CD14-positive monocyte (primary cell): ENCODE measurements around the gene KIAA0513. TPM values are rescaled to one million over a fixed set of nuclear protein-coding genes. Genes with fewer than 3 reads are reported as not detected.

ENCODE experiments used
- DNase-seq, 3 donors: peaks; one replicate each; pipeline ENCODE4 v3.0.0-alpha.2; 2011 to 2022
- H2AFZ ChIP-seq: 2 replicates; pipeline ENCODE4 v1.6.0; 2012; ENCODE audit warnings: mild to moderate bottlenecking, low read depth, low read length, inconsistent platforms; ENCODE audit not compliant: insufficient read depth, poor library complexity, severe bottlenecking
- H3K27ac ChIP-seq, 2 donors: 1 replicate in 1 of 2; 2 replicates in 1 of 2; pipeline ENCODE4 v1.5.1; 2012 to 2013; ENCODE audit warnings: low read length in 2 of 2, control low read depth in 1 of 2, inconsistent platforms in 1 of 2, low read depth in 1 of 2, mild to moderate bottlenecking in 1 of 2
- H3K27me3 ChIP-seq, 2 donors: one replicate each; pipeline versions ENCODE4 v1.6.0 to v1.6.1; 2011 to 2013; ENCODE audit warnings: low read length in 2 of 2; ENCODE audit not compliant: control insufficient read depth in 2 of 2, insufficient read depth in 2 of 2
- H3K36me3 ChIP-seq, 2 donors: replicated peaks in 1 of 2; 1 replicate in 1 of 2; 2 replicates in 1 of 2; pipeline versions ENCODE4 v1.5.1 to v1.6.1; 2012 to 2013; ENCODE audit warnings: low read length in 2 of 2, control low read depth in 1 of 2, inconsistent platforms in 1 of 2, mild to moderate bottlenecking in 1 of 2; ENCODE audit not compliant: insufficient read depth in 2 of 2, control insufficient read depth in 1 of 2
- H3K4me1 ChIP-seq, 2 donors: 1 replicate in 1 of 2; 2 replicates in 1 of 2; pipeline versions ENCODE4 v1.5.1 to v1.6.1; 2012 to 2013; ENCODE audit warnings: low read length in 2 of 2, control low read depth in 1 of 2, inconsistent platforms in 1 of 2, mild to moderate bottlenecking in 1 of 2, moderate library complexity in 1 of 2; ENCODE audit not compliant: insufficient read depth in 2 of 2, control insufficient read depth in 1 of 2
- H3K4me2 ChIP-seq: replicated peaks from 2 replicates; pipeline ENCODE3; 2012; ENCODE audit warnings: low read length, moderate library complexity, mild to moderate bottlenecking; ENCODE audit not compliant: poor library complexity, severe bottlenecking; ENCODE audit errors: extremely low read depth
- H3K4me3 ChIP-seq, 3 experiments: fragments of 200-600 bp in 1 of 3; sonication (generic) in 1 of 3; replicated peaks in 1 of 3; 1 replicate in 2 of 3; 2 replicates in 1 of 3; pipeline ENCODE4 v1.5.1; 2011 to 2013; ENCODE audit warnings: low read length in 3 of 3, mild to moderate bottlenecking in 3 of 3, control low read depth in 2 of 3, low read depth in 2 of 3, inconsistent platforms in 1 of 3, moderate library complexity in 1 of 3
- H3K79me2 ChIP-seq: 2 replicates; pipeline ENCODE4 v1.6.0; 2012; ENCODE audit warnings: mild to moderate bottlenecking, control low read depth, inconsistent platforms, low read length, moderate library complexity; ENCODE audit not compliant: insufficient read depth
- H3K9ac ChIP-seq: 2 replicates; pipeline ENCODE4 v1.6.0; 2017; ENCODE audit warnings: low read length, mild to moderate bottlenecking; ENCODE audit not compliant: insufficient read depth, poor library complexity, severe bottlenecking
- H3K9me3 ChIP-seq, 2 donors: replicated peaks in 1 of 2; 1 replicate in 1 of 2; 2 replicates in 1 of 2; pipeline versions ENCODE4 v1.5.1 to v1.6.1; 2012 to 2013; ENCODE audit warnings: low read length in 2 of 2, control low read depth in 1 of 2; ENCODE audit not compliant: control insufficient read depth in 1 of 2, insufficient read depth in 1 of 2
- H4K20me1 ChIP-seq: 2 replicates; pipeline ENCODE4 v1.6.0; 2012; ENCODE audit warnings: mild to moderate bottlenecking, low read length, control low read depth, moderate library complexity; ENCODE audit not compliant: insufficient read depth
- H3K27ac Mint-ChIP-seq, 7 donors: one replicate each; pipeline ENCODE4 v1.8.0; 2020; ENCODE audit warnings: mild to moderate bottlenecking in 7 of 7, mixed read lengths in 7 of 7, moderate library complexity in 6 of 7, inconsistent platforms in 2 of 7
- H3K27me3 Mint-ChIP-seq, 3 donors: one replicate each; pipeline ENCODE4 v1.8.0; 2021 to 2022; ENCODE audit warnings: low read depth in 3 of 3, mild to moderate bottlenecking in 3 of 3, mixed read lengths in 3 of 3, moderate library complexity in 3 of 3, inconsistent platforms in 1 of 3
- H3K36me3 Mint-ChIP-seq, 2 donors: one replicate each; pipeline ENCODE4 v1.8.0; 2020; ENCODE audit warnings: mixed read lengths in 2 of 2, inconsistent platforms in 1 of 2, mild to moderate bottlenecking in 1 of 2
- H3K4me1 Mint-ChIP-seq: one replicate; pipeline ENCODE4 v1.8.0; 2020; ENCODE audit warnings: mild to moderate bottlenecking, mixed read lengths
- H3K4me3 Mint-ChIP-seq, 2 donors: one replicate each; pipeline ENCODE4 v1.8.0; 2020; ENCODE audit warnings: mild to moderate bottlenecking in 2 of 2, mixed read lengths in 2 of 2, moderate library complexity in 1 of 2
- H3K9me3 Mint-ChIP-seq, 7 donors: one replicate each; pipeline ENCODE4 v1.8.0; 2020 to 2022; ENCODE audit warnings: mixed read lengths in 7 of 7, mild to moderate bottlenecking in 6 of 7, moderate library complexity in 6 of 7, inconsistent platforms in 2 of 7
- WGBS: methylation state at CpG from one replicate; pipeline ENCODE4 v1.1.5; 2013; ENCODE audit warnings: missing lambda C conversion rate; ENCODE audit not compliant: insufficient coverage; 5-methylcytosine and 5-hydroxymethylcytosine counted together
- intact Hi-C, 2 donors: fragments of 100-400 bp; cut with micrococcal nuclease; formaldehyde crosslinking; loops; one replicate each; pipeline versions ENCODE4 v1.15.0 to v1.15.1; 2023
- polyA plus RNA-seq, 3 donors: library from polyadenylated mRNA; depleted of rRNA in 1 of 3; unstranded in 2 of 3; stranded (reverse) in 1 of 3; fragments of 300-500 nt in 2 of 3; fragments of >200 nt in 1 of 3; fragmentation: Illumina TruSeq in 2 of 3; gene quantifications; 1 replicate in 2 of 3; 2 replicates in 1 of 3; pipeline ENCODE4 v1.2.3, GENCODE V29; 2012 to 2021
- TF ChIP-seq, protein P1 (sequence below): fragments of 200-600 bp; IDR thresholded peaks from one replicate; pipeline ENCODE4 v1.8.0; 2022; ENCODE audit warnings: antibody characterized with exemption, mild to moderate bottlenecking

Gene KIAA0513
- polyA plus RNA-seq, 3 donors: 21.4 to 77.5 (median 32.7) TPM

DNA sequence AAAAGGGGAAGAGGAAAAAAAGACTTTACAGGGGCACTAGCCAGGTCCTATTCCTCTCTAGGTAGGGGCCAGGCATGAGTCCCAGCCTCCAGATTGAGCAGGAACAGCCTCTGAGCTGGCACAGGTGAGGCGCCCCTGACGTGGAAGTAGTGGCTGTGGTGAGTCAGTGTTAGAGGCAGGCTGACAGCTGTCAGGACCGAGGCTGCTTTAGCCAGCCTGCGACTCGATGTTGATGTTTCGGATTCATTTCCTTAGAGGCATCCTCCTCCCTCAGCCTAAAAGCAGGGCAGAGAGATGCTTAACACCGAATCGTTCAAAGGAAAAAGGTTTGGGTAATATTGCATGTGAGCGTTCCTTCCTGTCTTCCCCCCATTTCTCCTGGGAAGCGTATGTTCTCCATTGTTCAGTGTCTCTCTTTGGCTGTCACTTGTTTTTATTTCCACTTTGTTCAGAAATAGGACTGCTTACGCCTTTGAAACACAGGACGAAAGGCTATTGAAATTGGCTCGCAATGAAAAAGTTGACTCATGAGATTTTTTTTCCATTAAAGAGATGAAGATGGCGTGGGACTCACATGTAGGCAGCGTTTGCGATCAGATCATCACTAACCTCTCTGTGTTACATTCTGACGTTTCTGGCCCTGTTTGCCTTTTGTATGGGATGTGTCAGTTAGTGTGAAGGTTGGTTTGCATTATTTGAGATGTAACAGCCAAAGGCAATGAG is 1.3 kb downstream of the KIAA0513 start:
- Mint-ChIP-seq H3K9me3 (no peaks in the 10 kb centered on the region), H3K27ac (peak overlapping the region; percentile 73 to 94 (median 88)), H3K4me1 (peaks cover 69% of the 10 kb centered on the region), H3K4me3 (peak overlapping the region; percentile 94 to 95), H3K27me3 (peaks cover 0 to 1% (median 0%) of the 10 kb centered on the region in 3 donors), H3K36me3 (peaks cover 34 to 48% of the 10 kb centered on the region in 2 donors)
- peaks cover 60% of the 10 kb centered on the region for H4K20me1 ChIP-seq
- H3K9me3 ChIP-seq: no peaks in the 10 kb centered on the region
- peak in 1 of 3 donors; percentile 54 for DNase-seq
- peaks cover 59 to 65% of the 10 kb centered on the region in 2 donors for H3K4me1 ChIP-seq
- peaks cover 27 to 33% of the 10 kb centered on the region in 2 donors for H3K36me3 ChIP-seq
- H3K79me2 ChIP-seq: peaks cover 82% of the 10 kb centered on the region
- H3K4me3 ChIP-seq: peak overlapping the region; percentile 78 to 98 (median 84)
- TF ChIP-seq, protein P1, sequence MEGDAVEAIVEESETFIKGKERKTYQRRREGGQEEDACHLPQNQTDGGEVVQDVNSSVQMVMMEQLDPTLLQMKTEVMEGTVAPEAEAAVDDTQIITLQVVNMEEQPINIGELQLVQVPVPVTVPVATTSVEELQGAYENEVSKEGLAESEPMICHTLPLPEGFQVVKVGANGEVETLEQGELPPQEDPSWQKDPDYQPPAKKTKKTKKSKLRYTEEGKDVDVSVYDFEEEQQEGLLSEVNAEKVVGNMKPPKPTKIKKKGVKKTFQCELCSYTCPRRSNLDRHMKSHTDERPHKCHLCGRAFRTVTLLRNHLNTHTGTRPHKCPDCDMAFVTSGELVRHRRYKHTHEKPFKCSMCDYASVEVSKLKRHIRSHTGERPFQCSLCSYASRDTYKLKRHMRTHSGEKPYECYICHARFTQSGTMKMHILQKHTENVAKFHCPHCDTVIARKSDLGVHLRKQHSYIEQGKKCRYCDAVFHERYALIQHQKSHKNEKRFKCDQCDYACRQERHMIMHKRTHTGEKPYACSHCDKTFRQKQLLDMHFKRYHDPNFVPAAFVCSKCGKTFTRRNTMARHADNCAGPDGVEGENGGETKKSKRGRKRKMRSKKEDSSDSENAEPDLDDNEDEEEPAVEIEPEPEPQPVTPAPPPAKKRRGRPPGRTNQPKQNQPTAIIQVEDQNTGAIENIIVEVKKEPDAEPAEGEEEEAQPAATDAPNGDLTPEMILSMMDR: no peak
- WGBS: 59% methylated on average over 5 of the region's 17 CpGs
- peak overlapping the region; percentile 10 to 84 for H3K27ac ChIP-seq
- no peaks in the 10 kb centered on the region for H3K27me3 ChIP-seq
- peak overlapping the region; percentile 81 for H3K4me2 ChIP-seq
- intact Hi-C loops: loop anchor here (2.0 to 5.0 kb wide), 5 partner anchors 14 to 47 kb away; no protein-coding TSS in a partner anchor
- peak overlapping the region; percentile 91 for H3K9ac ChIP-seq
- no peak overlapping the region for H2AFZ ChIP-seq

DNA sequence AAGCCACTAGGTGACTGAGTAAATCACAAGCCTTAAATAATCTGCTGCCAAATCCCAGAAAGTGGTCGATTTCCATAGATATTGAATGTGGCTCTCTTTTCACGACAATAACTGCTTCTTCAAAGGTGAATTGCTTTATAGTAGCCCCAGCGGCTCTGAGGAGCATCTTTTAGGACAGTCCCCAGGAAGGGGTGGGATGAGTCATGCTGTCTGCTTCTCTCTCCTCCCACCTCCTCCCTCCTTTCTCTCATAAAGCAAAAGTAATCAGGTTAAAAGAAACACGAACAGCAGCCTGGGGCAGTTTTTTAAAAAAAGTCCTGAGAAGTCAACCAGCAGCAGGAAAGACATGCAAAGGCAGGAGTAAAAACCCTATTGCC is 1.8 kb downstream of the KIAA0513 start:
- Mint-ChIP-seq H3K4me3 (peak overlapping the region; percentile 94 to 95), H3K4me1 (peaks cover 73% of the 10 kb centered on the region)
- 20% methylated on average over 1 of the region's 4 CpGs for WGBS

More for the DNA sequence above, 1.8 kb downstream of the KIAA0513 start:
- H3K27ac ChIP-seq: peak overlapping the region in 1 of 2 donors; percentile 84
- Mint-ChIP-seq H3K27ac (peak overlapping the region in 5 of 7 donors; percentile 15 to 94 (median 93)), H3K9me3 (no peaks in the 10 kb centered on the region), H3K36me3 (peaks cover 39 to 51% of the 10 kb centered on the region in 2 donors), H3K27me3 (peaks cover 0 to 1% (median 0%) of the 10 kb centered on the region in 3 donors)
- peak; percentile 56 to 79 (median 79) for DNase-seq
- H3K36me3 ChIP-seq: peaks cover 32 to 38% of the 10 kb centered on the region in 2 donors
- H3K79me2 ChIP-seq: peaks cover 84% of the 10 kb centered on the region
- H4K20me1 ChIP-seq: peaks cover 66% of the 10 kb centered on the region
- intact Hi-C loops: loop anchor here (2.0 to 5.0 kb wide), 5 partner anchors 15 to 47 kb away; no protein-coding TSS in a partner anchor
- peak overlapping the region; percentile 78 to 98 (median 84) for H3K4me3 ChIP-seq
- no peaks in the 10 kb centered on the region for H3K9me3 ChIP-seq
- peaks cover 57 to 63% of the 10 kb centered on the region in 2 donors for H3K4me1 ChIP-seq
- no peak overlapping the region for H2AFZ ChIP-seq
- H3K27me3 ChIP-seq: no peaks in the 10 kb centered on the region
- TF ChIP-seq, protein P1: no peak
- H3K4me2 ChIP-seq: peak overlapping the region; percentile 81
- H3K9ac ChIP-seq: no peak overlapping the region
